ENCODE measurements around the gene UBQLN1. TPM values are rescaled to one million over a fixed set of nuclear protein-coding genes. Genes with fewer than 3 reads are reported as not detected.

Gene UBQLN1
- total and polyA plus RNA-seq, 5 experiments from 2014 or later = 65.4 to 122 (median 70.8) TPM

- Mint-ChIP-seq H3K36me3 (peaks cover 8 to 50% (median 29%) of the 10 kb centered on the region in 3 donors), H3K27me3 (no peaks in the 10 kb centered on the region), H3K9me3 (peaks cover 0 to 3% (median 0%) of the 10 kb centered on the region in 9 donors), H3K4me1 (peaks cover 0 to 6% (median 2%) of the 10 kb centered on the region in 4 donors), H3K4me3 (no peak overlapping the region), H3K27ac (no peak overlapping the region)
- DNase-seq = no peak
- ATAC-seq = no peak
- POLR2A ChIA-PET = no interaction called here
Measured at GRCh38 chr9:83651558-83651957, 56.2 kb downstream of the UBQLN1 start.

DNA sequence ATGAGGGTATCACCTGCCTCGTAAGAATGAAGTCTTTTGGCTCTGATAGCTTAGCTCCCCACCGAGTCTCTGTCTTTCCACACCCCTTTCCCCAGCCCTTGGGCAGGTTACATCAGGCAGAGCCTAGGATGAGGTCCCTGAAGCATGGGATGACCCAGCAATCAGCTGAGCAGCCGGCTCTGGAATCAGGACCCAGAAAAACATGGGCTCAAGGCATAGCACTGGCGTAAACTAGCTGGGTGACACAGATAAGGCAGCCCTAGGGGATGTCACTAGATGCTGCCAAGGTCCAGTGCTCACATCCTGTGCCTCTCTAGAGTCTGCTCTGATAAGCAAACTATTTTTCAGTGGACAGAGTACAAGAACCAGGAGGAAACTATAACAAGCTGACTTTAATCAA lies 58.2 kb downstream of the UBQLN1 start:
- H3K4me1 Mint-ChIP-seq = peaks cover 0 to 6% (median 2%) of the 10 kb centered on the region in 4 donors
- peak in 1 of 2 donors; percentile 9 for ATAC-seq
- peaks cover 8 to 44% (median 21%) of the 10 kb centered on the region in 3 donors for H3K36me3 Mint-ChIP-seq
- DNase-seq = no peak
- H3K9me3 Mint-ChIP-seq = peaks cover 0 to 3% (median 0%) of the 10 kb centered on the region in 9 donors
- no peaks in the 10 kb centered on the region for H3K27me3 Mint-ChIP-seq
- POLR2A ChIA-PET = interaction anchor here (1.4 to 1.7 kb wide), 3 partner anchors 26 to 58 kb away, joined by 6 to 11 read pairs (median 9); partner anchors contain the start of genes IDNK and UBQLN1
- no peak overlapping the region for H3K4me3 Mint-ChIP-seq
- peak overlapping the region in 1 of 10 donors; percentile 65 for H3K27ac Mint-ChIP-seq

GRCh38 chr9:83649080-83649479 lies 58.7 kb downstream of the UBQLN1 start:
- Mint-ChIP-seq H3K4me3 (no peak overlapping the region), H3K27ac (peak overlapping the region in 6 of 10 donors; percentile 29 to 79 (median 56)), H3K27me3 (no peaks in the 10 kb centered on the region), H3K4me1 (peaks cover 0 to 6% (median 2%) of the 10 kb centered on the region in 4 donors), H3K9me3 (peaks cover 0 to 3% (median 0%) of the 10 kb centered on the region in 9 donors), H3K36me3 (peaks cover 8 to 44% (median 19%) of the 10 kb centered on the region in 3 donors)
- POLR2A ChIA-PET = interaction anchor here (1.4 to 1.7 kb wide), 3 partner anchors 25 to 58 kb away, joined by 6 to 11 read pairs (median 9); partner anchors contain the start of genes IDNK and UBQLN1
- DNase-seq (peak; percentile 48 to 85 (median 72)), ATAC-seq (peak; percentile 92 to 93)

- Mint-ChIP-seq H3K4me3 (no peak overlapping the region), H3K4me1 (peaks cover 0 to 6% (median 2%) of the 10 kb centered on the region in 4 donors), H3K27ac (peak overlapping the region in 4 of 10 donors; percentile 46 to 90 (median 69)), H3K9me3 (no peaks in the 10 kb centered on the region), H3K27me3 (no peaks in the 10 kb centered on the region), H3K36me3 (peaks cover under 1 to 31% (median 4%) of the 10 kb centered on the region in 3 donors)
- DNase-seq (no peak), ATAC-seq (no peak)
- POLR2A ChIA-PET = interaction anchor here (1.0 kb wide), 1 partner anchor 14 kb away, joined by 4 read pairs; no protein-coding TSS in a partner anchor
Measured at GRCh38 chr9:83646500-83647239, 61.1 kb downstream of the UBQLN1 start.

GRCh38 chr9:83642793-83643192 lies 65.0 kb downstream of the UBQLN1 start:
- H3K4me3 Mint-ChIP-seq = no peak overlapping the region
- ATAC-seq (no peak), DNase-seq (no peak)
- POLR2A ChIA-PET = no interaction called here
- no peaks in the 10 kb centered on the region for H3K9me3 Mint-ChIP-seq
- peaks cover 0 to 19% (median 0%) of the 10 kb centered on the region in 3 donors for H3K36me3 Mint-ChIP-seq
- H3K4me1 Mint-ChIP-seq = no peaks in the 10 kb centered on the region
- no peaks in the 10 kb centered on the region for H3K27me3 Mint-ChIP-seq
- peak overlapping the region in 2 of 10 donors; percentile 63 to 91 for H3K27ac Mint-ChIP-seq

GRCh38 chr9:83639266-83639665 lies 68.5 kb downstream of the UBQLN1 start:
- H3K4me1 Mint-ChIP-seq = no peaks in the 10 kb centered on the region
- no peak overlapping the region for H3K4me3 Mint-ChIP-seq
- peaks cover 0 to 17% (median 0%) of the 10 kb centered on the region in 3 donors for H3K36me3 Mint-ChIP-seq
- POLR2A ChIA-PET = no interaction called here
- no peak for ATAC-seq
- peak overlapping the region in 2 of 10 donors; percentile 59 to 70 for H3K27ac Mint-ChIP-seq
- no peaks in the 10 kb centered on the region for H3K9me3 Mint-ChIP-seq
- no peak for DNase-seq
- no peaks in the 10 kb centered on the region for H3K27me3 Mint-ChIP-seq

DNA sequence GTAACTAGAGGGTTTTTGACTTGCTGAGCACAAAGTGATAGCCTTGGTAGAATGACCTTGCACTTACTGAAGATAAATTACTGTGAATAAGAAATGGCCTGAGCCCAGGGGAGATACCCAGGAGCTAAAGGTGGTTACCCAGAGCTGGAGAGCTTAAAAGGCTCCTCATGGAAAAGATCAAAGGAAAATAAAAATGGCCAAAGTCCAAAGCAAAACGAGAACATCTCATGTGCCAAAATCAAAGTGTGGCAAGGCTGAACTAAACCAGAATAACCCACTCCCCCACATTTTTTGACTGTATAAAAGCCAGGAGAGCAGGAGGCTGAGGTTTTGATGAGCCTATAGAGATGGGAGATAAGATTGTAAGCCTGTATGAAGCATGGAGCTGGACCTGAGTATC lies 70.4 kb downstream of the UBQLN1 start:
- Mint-ChIP-seq H3K27me3 (no peaks in the 10 kb centered on the region), H3K36me3 (peaks cover 0 to 5% (median 0%) of the 10 kb centered on the region in 3 donors), H3K9me3 (no peaks in the 10 kb centered on the region), H3K4me3 (no peak overlapping the region), H3K4me1 (peaks cover 0 to 2% (median 0%) of the 10 kb centered on the region in 4 donors), H3K27ac (peak overlapping the region in 1 of 10 donors; percentile 44)
- DNase-seq = no peak
- no peak for ATAC-seq
- POLR2A ChIA-PET = no interaction called here

GRCh38 chr9:83636813-83637212 lies 70.9 kb downstream of the UBQLN1 start:
- Mint-ChIP-seq H3K27ac (no peak overlapping the region), H3K9me3 (no peaks in the 10 kb centered on the region), H3K27me3 (no peaks in the 10 kb centered on the region), H3K36me3 (peaks cover 0 to 5% (median 0%) of the 10 kb centered on the region in 3 donors), H3K4me3 (no peak overlapping the region), H3K4me1 (peaks cover 0 to 4% (median 0%) of the 10 kb centered on the region in 4 donors)
- ATAC-seq = no peak
- POLR2A ChIA-PET = no interaction called here
- no peak for DNase-seq

GRCh38 chr9:83633676-83634075 lies 74.1 kb downstream of the UBQLN1 start:
- H3K9me3 Mint-ChIP-seq = no peaks in the 10 kb centered on the region
- no peak for DNase-seq
- no peak overlapping the region for H3K4me3 Mint-ChIP-seq
- H3K27me3 Mint-ChIP-seq = no peaks in the 10 kb centered on the region
- peaks cover 0 to 8% (median 3%) of the 10 kb centered on the region in 4 donors for H3K4me1 Mint-ChIP-seq
- H3K36me3 Mint-ChIP-seq = peaks cover 0 to 4% (median 0%) of the 10 kb centered on the region in 3 donors
- POLR2A ChIA-PET = interaction anchor here (1.5 kb wide), 1 partner anchor 13 kb away, joined by 4 read pairs; no protein-coding TSS in a partner anchor
- ATAC-seq = no peak
- H3K27ac Mint-ChIP-seq = no peak overlapping the region

GRCh38 chr9:83633255-83633654 lies 74.5 kb downstream of the UBQLN1 start:
- H3K4me3 Mint-ChIP-seq = no peak overlapping the region
- DNase-seq (no peak), ATAC-seq (no peak)
- peak overlapping the region in 1 of 10 donors; percentile 42 for H3K27ac Mint-ChIP-seq
- H3K4me1 Mint-ChIP-seq = peaks cover 0 to 8% (median 3%) of the 10 kb centered on the region in 4 donors
- H3K27me3 Mint-ChIP-seq = no peaks in the 10 kb centered on the region
- POLR2A ChIA-PET = interaction anchor here (1.0 to 1.5 kb wide), 2 partner anchors 10 to 13 kb away, joined by 3 to 4 read pairs; no protein-coding TSS in a partner anchor
- peaks cover 0 to 4% (median 0%) of the 10 kb centered on the region in 3 donors for H3K36me3 Mint-ChIP-seq
- no peaks in the 10 kb centered on the region for H3K9me3 Mint-ChIP-seq

DNA sequence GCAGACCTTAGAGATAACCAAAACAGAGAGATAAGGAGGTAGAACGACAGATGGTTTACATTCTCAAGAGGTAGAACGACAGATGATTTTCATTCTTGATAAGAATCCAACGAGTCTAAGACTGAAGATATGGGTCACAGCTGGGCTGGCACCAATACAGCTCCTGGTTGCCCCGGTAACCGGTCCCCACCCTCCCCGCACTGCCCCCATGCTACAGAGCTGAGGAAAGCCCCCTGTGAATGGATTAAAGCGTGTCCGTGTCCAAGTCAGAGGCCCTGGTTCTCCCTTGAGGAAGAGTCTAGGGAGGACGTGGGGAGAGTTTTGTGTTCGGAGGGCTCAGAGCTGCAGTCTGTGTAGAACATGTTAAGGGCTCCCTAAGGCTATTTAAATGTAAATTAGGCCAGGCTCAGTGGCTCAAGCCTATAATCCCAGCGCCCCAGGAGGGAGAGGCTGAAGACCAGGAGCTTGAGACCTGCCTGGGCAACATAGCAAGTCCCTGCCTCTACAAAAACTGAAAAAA lies 76.8 kb downstream of the UBQLN1 start:
- Mint-ChIP-seq H3K9me3 (no peaks in the 10 kb centered on the region), H3K27me3 (no peaks in the 10 kb centered on the region), H3K36me3 (peaks cover 0 to 6% (median 0%) of the 10 kb centered on the region in 3 donors), H3K4me3 (no peak overlapping the region), H3K27ac (peak overlapping the region in 3 of 10 donors; percentile 1 to 56 (median 9)), H3K4me1 (peaks cover 0 to 15% (median 8%) of the 10 kb centered on the region in 4 donors)
- peak in 1 of 2 donors; percentile 36 for ATAC-seq
- DNase-seq = no peak
- POLR2A ChIA-PET = no interaction called here

GRCh38 chr9:83629433-83630104 lies 78.2 kb downstream of the UBQLN1 start:
- H3K27me3 Mint-ChIP-seq = no peaks in the 10 kb centered on the region
- peaks cover 9 to 27% (median 17%) of the 10 kb centered on the region in 4 donors for H3K4me1 Mint-ChIP-seq
- POLR2A ChIA-PET = interaction anchor here (1.0 kb wide), 1 partner anchor 78 kb away, joined by 3 read pairs; the partner anchor contains the start of gene UBQLN1
- no peaks in the 10 kb centered on the region for H3K9me3 Mint-ChIP-seq
- H3K4me3 Mint-ChIP-seq = no peak overlapping the region
- peak overlapping the region in 2 of 10 donors; percentile 7 to 16 for H3K27ac Mint-ChIP-seq
- H3K36me3 Mint-ChIP-seq = peaks cover 0 to 6% (median 0%) of the 10 kb centered on the region in 3 donors
- DNase-seq (no peak), ATAC-seq (no peak)
